ENCODE results near the gene HAS3.
"Not testable (repeated sequence)": the region's sequence is repeated elsewhere in the genome, so short reads cannot be mapped to it uniquely, and the experiment has no call there.

The HAS3 gene

DNA sequence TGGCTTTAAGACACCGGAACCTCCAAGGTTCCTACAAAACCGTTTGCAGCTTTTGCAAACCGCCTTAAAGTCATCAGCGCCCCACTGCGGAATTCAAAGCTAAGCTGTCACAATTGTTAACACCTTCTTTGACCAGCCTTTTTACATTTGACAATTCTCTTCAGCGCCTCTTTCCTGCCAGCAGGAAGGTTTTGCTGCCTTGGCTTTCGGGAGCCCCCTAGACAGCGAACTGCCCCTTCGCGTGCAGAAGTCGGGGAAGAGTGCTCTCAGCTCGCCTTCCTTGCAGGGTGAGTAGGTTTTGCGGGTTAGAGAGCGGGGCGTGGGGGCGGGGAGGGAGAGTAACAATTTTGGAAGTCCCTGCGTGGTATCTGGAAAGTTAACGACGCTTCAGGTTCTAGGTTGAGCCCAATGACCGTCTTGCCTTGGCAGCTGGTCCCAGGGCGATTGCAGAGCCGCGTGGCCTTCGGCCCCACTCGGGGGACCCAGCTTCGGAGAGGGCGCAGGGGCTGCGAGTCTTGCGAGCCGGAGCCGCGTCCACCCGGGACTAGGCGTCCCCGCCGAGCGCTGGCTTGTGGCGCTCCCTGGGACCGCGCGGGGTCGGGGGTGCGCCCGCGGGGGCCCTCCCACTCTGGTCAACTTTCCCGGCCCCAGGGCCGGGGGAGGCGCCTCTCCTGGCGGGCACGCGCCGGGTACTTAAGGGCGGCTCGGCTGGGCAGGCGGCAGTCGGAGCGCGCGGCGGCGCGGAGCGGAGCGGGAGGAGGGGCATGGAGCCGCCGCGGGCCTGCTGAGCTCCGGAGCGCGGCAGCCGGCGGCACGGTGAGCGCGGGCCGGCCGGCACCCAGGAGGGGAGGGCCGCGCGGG, at the start of gene HAS3:
Gene HAS3, plus strand, starts transcription at position 153 of the 861 bp plus-strand sequence. CDS start 3,743 bp downstream, outside the sequence.
- peak; percentile 12 for DNase-seq

DNA sequence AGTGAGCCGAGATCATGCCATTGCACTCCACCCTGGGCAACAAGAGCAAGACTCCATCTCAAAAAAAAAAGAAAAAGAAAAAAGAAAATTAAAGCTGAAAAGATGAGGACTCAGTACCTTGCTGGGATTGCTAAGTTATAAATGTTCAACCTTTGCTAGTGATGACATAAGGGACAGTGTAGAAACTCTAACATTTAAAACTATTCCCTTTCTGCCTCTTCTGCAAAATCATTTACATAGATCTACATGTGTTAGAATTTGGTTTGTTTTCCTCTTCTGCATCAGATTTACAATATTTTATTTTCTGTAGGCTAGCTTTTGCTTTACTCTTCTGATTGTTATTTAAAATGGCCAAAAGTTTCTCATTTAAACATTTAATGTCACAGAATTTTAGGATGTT, 49.5 kb upstream of the HAS3 start:
- DNase-seq: no peak

DNA sequence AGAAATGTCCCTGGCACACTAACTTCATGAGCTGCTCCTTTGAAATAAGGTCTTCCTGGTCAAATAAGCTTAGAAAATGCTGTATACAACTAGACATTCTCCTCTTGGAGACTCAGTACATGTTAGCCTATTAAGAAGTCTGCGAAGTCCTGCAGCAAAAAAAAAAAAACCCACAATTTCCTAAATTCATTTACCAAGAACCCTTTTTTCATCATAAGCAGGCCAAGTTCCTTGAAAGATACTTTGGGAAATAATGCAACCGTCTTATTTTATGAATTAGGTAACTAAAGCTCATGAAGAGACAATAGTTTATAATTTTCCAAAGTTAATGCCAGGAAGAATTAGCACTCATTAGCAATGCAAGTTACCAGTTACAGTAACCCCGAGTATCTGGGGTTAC, 49.0 kb upstream of the HAS3 start:
- DNase-seq: no peak

GRCh38 chr16:69057400-69058378, 47.8 kb upstream of the HAS3 start:
- no peak for DNase-seq

DNA sequence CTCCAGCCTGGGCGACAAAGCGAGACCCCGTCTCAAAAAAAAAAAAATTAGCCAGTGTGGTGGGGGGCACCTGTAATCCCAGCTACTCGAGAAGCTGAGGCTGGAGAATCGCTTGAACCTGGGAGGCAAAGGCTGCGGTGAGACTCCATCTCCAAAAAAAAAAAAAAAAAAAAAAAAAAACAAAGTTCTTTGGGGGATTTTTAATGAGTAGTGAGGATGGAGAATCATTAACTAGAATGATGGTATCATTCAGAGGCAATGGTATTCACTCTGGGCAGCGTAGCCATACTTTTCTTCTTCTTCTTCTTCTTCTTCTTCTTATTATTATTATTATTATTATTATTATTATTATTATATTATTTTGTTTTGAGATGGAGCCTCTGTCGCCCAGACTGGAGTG, 42.0 kb upstream of the HAS3 start:
- not testable (repeated sequence) for DNase-seq

GRCh38 chr16:69064124-69064763, 41.2 kb upstream of the HAS3 start:
- DNase-seq: no peak

DNA sequence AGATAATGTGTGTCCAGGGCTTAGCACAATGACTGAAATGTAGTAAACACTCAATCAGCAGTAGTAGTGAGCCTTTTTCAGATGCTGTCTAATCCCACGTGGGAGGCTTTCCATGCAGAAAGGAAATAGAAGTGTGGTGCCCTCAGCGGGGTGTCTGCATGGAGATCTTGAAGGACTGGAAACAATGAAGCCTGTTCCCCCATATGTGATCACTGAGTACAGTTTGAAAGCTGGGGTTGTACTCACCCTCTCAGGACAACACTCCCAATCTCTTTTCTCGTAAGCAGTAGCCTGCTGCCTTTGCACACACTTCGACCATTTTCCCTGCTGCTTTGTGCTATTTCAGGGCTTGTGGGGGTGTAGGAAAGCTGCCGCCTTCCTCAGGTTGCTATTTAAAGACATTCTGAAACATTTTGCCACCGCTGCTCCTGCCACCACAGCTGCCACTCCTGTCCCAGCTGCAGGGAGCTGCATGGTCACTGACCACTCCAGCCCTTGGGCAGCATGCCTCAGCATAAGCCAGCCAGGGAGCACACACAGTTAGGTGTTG, 40.6 kb upstream of the HAS3 start:
- no peak for DNase-seq

DNA sequence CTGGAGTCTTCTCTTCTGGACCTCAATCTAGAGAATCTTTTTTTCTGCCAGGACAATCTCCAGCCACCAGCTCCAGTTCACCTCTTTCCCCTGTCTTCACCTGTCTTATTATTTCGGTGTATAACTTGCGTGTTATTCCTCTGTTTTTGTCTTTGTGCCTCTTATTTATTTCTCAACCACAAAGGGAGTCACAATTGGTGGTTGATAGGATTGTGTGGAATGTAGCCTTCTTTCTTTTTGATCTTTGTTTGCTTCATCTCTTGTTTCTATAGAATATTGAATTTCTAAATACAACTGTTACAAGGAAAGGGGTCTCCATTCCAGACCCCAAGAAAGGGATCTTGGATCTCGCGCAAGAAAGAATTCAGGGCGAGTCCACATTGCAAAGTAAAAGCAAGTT, 35.9 kb upstream of the HAS3 start:
- no peak for DNase-seq

- DNase-seq: no peak
These were observed 34.4 kb upstream of the HAS3 start for GRCh38 chr16:69071036-69071435.

DNA sequence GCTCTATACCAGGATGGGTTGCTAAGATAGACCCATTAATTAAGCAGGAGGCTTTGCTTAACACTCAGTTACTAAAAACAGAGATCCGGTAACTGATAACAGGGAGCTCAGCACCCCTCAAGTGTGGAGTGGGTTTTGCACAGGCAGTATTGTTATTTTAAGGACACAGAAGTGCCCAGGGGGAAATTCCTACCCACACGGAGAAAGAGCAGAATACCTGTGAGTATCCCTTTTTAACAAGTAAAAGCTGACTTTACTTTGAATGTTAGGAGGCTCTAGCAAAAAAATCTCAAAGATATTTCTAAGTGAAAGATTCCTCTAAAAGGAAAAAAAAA, 32.8 kb upstream of the HAS3 start:
- DNase-seq: no peak

GRCh38 chr16:69073181-69073702, 32.2 kb upstream of the HAS3 start:
- no peak for DNase-seq

GRCh38 chr16:69077251-69077650, 28.2 kb upstream of the HAS3 start:
- no peak for DNase-seq

DNA sequence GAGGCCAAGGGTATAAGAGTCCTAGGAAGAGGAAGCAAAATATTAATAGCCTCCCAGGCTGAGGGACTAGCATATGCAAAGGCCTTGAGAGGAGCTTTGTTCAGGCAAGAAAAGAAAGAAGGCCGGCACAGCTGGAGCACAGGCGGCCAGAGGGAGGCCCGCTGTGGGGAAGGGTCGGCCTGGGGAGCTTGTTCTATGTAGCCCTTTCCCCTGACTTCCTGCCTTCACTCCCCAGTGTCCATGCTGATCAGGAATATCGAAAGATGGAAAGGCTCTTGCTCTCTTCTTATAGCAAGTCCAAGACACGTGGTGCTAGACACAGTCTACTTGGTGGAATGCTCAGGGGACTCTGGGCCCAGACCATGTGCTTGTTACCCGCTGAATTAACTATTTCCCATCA, 27.4 kb upstream of the HAS3 start:
- DNase-seq: no peak

GRCh38 chr16:69079697-69080096, 25.8 kb upstream of the HAS3 start:
- DNase-seq: no peak

DNA sequence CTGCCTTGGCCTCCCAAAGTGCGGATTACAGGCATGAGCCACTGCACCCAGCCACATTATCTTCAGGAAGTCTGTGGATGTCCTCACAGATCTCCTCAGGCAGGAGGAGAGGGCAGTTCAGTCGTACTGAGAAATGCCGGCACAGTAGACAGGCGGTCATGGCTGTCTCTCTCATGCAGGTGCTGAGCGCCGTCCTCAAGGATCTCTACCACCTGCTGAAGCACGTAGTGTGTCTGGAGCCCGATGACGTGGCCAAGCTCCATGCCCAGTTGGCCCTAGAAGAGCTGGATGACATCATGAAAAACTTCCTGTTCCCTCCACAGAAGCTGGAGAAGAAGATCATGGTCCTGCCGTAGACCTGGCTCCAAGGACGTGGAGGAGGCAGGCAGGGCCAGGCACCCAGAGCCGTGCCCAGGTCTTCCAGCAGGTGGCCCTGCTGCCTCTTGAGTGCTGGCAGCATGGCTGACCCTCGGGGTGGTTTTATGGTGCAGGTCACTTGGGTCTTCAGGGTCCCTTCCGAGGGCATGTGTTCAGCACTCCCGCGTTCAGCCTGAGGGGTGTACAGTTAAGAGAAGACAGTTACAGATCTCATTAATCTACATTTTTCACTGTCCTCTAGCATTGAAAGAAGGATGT, 22.0 kb upstream of the HAS3 start:
- no peak for DNase-seq

- no peak for DNase-seq
These were observed 21.2 kb upstream of the HAS3 start for GRCh38 chr16:69084289-69084688.

GRCh38 chr16:69085032-69085695, 20.3 kb upstream of the HAS3 start:
- no peak for DNase-seq

DNA sequence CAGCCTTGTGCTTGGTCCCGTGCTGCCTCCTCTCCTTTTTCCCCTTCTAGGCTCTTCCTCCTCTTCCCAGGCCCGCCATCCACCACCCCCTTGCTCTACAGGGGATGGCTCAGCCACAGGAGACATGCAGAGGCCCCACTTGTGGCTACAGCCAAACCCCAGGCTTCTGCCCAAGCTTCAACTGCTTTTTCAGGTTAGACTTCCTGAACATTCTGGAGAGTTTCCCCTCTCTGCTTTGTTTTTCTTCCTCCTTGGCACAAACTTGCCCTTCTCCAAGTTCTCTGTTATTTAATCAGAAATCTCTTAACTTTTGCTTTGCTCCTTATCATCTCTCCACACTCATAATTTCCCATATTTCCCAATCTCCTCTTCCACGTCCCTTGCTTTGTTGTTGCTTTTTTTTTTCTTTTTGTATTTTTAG, 18.3 kb upstream of the HAS3 start:
- DNase-seq: no peak

DNA sequence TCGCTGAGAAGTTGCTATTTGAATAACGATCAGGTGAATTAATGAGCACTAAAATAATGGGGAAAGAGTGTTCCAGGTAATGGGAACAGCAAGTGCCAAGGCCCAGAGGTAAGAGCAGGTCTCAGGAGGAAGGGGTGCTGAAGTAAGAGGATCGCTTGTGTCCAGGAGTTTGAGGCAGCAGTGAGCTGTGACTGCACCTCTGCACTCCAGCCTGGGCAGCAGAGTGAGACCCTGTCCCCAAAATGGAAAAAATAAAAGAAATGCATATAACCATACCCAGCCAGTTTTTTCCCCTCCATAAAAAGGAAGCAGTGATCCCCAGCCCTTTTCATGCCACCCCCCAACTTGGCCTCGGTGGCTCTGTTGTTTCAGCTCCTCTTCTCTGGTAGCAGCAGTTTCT, 16.8 kb upstream of the HAS3 start:
- no peak for DNase-seq

DNA sequence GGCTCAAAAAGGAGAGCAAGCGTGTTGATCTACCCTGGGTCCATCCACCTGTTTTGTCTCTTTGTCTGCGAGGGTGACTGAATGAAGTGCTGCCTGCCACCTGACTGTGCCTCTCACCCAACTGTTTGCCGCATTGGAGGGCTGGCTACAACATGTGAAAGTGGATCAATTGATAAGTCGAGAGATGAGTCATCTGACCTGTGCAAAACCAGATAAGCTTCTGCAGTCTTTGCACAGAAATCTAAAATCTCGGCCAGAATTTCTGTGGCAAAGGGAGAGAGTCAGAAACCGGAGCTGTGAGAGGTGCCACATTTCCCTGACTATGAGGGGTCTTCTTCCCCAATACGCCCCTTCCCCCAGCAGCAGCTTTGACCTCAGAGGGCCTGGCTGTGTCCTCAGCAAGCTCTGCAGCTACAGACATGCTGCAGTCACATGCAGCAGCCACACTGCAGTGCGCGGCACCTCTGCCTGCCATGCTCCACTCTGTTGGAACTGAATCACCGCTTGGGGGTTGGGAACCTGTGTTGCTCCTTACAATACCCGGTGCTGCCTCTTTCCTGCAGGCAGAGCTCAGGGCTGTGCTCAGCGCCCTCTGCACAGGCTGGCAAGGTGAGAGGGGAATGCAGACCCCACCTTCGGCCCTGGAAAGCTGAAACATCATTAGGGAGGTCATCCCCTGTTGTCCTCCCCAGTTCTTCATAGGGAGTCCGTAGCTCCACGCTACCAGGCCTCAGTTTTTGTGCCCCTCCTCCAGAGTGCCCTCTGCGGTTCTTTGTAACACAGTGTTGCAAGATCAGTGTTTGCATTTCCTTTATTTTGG, 16.2 kb upstream of the HAS3 start:
- no peak for DNase-seq

DNA sequence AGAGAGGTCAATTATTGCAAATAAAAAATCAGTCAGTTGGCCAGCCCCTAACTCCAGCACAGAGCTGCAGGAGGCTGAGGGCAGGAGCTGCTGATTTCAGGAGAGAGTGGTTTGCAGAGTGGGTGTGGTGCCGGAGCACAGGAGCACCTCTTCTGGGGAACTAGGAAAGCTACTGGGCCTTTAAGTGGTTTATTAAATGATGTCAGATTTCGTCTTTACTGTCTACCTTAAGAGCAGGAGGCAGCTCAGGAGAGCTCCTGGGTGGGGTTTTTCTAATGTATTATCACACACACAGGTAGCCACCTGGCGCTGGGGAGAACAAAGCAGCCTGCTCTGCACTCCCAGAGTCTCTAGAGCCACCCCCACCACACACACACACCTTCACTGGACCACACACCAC, 11.5 kb upstream of the HAS3 start:
- DNase-seq: no peak

Measured in CD4-positive, alpha-beta T cell treated with Interleukin-21 for 1 hour (primary cell).